Loucy (cell line): ENCODE measurements around the gene IFITM5.

Experiments
- EZH2phosphoT487 ChIP-seq: fragments of 200-600 bp; IDR thresholded peaks from 2 replicates; pipeline ENCODE4 v1.6.1; 2018; ENCODE audit warnings: antibody characterized with exemption, mild to moderate bottlenecking, moderate library complexity, borderline replicate concordance
- TF ChIP-seq, protein P1 (sequence below): fragments of 200-600 bp; sonication (generic); conservative IDR thresholded peaks from 2 replicates; pipeline ENCODE4 v1.5.1; 2014; ENCODE audit warnings: mild to moderate bottlenecking, antibody characterized with exemption, low read length

DNA sequence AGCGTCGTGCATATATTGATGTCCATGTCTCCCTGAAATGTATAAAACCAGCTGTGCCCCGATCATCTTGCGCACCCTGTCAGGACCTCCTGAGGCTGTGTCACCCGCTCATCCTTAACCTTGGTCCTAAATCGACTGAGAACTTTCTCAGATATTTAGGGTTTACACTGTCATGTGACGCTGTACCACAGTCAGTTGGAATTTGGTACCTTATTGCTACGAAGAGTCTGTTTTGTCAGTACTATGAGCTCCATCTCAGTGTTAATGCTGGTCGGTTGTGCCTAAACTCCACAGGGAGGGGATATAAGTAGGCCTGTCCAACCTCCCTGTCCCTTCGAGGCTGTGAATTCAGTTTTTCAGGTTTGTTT lies 6.5 kb upstream of the IFITM5 start:
- TF ChIP-seq, protein P1, sequence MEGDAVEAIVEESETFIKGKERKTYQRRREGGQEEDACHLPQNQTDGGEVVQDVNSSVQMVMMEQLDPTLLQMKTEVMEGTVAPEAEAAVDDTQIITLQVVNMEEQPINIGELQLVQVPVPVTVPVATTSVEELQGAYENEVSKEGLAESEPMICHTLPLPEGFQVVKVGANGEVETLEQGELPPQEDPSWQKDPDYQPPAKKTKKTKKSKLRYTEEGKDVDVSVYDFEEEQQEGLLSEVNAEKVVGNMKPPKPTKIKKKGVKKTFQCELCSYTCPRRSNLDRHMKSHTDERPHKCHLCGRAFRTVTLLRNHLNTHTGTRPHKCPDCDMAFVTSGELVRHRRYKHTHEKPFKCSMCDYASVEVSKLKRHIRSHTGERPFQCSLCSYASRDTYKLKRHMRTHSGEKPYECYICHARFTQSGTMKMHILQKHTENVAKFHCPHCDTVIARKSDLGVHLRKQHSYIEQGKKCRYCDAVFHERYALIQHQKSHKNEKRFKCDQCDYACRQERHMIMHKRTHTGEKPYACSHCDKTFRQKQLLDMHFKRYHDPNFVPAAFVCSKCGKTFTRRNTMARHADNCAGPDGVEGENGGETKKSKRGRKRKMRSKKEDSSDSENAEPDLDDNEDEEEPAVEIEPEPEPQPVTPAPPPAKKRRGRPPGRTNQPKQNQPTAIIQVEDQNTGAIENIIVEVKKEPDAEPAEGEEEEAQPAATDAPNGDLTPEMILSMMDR, result no peak
- no peak for TF ChIP-seq EZH2phosphoT487
